ENCODE results near the gene GRB7.
"Not testable (repeated sequence)": the region's sequence is repeated elsewhere in the genome, so short reads cannot be mapped to it uniquely, and the experiment has no call there.

The GRB7 gene

GRCh38 chr17:39706921-39707337 lies 30.8 kb upstream of the GRB7 start:
- H3K27ac ChIP-seq (ENCODE audit: low read depth, low read length) = peak overlapping the region; percentile 70
- H3K4me1 ChIP-seq (ENCODE audit: control insufficient read depth in 1 of 2, insufficient read depth in 2 of 2, low read length in 2 of 2) = peaks cover 52 to 55% of the 10 kb centered on the region in 2 donors
- peaks cover 31 to 47% of the 10 kb centered on the region in 2 donors for H3K36me3 ChIP-seq (ENCODE audit: control insufficient read depth in 1 of 2, insufficient read depth in 2 of 2, low read length in 2 of 2)
- H3K9ac ChIP-seq (ENCODE audit: low read depth in 1 of 2, low read length in 2 of 2) = peak overlapping the region; percentile 33 to 41
- no peaks in the 10 kb centered on the region for H3K27me3 ChIP-seq (ENCODE audit: control insufficient read depth in 1 of 2, insufficient read depth in 2 of 2, low read length in 2 of 2)
- H3K4me3 ChIP-seq (ENCODE audit: low read depth in 1 of 2, low read length in 2 of 2) = peak overlapping the region in 1 of 2 donors; percentile 50
- H3K9me3 ChIP-seq (ENCODE audit: control insufficient read depth in 1 of 2, low read length in 2 of 2) = no peaks in the 10 kb centered on the region

DNA sequence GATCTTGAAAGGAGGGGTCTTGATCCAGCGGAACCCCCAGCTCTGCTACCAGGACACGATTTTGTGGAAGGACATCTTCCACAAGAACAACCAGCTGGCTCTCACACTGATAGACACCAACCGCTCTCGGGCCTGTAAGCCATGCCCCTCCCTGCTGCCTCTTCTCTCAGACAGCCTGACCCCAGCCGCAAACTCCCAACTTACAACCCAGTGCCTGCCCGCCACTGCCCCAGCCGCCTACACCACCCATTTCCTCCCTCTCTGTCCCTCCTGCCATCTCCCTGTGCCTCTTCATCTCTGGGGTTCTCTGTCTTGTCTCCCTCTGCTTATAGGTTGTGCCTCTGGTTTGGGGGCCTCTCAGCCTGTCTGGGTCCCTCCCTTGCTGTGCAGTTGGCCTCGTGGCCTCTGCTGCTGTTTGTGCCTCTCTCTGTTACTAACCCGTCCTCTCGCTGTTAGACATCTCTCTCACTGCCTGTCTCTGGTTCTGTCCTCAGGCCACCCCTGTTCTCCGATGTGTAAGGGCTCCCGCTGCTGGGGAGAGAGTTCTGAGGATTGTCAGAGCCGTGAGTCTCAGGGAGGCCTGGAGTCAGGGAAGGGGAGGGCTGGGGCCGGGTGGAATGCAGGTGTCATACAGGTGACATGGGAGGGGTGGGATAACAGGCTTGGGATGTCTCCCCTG lies 28.3 kb upstream of the GRB7 start:
- H3K27me3 ChIP-seq (ENCODE audit: control insufficient read depth in 1 of 2, insufficient read depth in 2 of 2, low read length in 2 of 2) = no peaks in the 10 kb centered on the region
- H3K4me3 ChIP-seq (ENCODE audit: low read depth in 1 of 2, low read length in 2 of 2) = no peak overlapping the region
- no peak overlapping the region for H3K9ac ChIP-seq (ENCODE audit: low read depth in 1 of 2, low read length in 2 of 2)
- H3K27ac ChIP-seq (ENCODE audit: low read depth, low read length) = no peak overlapping the region
- peaks cover 29 to 31% of the 10 kb centered on the region in 2 donors for H3K4me1 ChIP-seq (ENCODE audit: control insufficient read depth in 1 of 2, insufficient read depth in 2 of 2, low read length in 2 of 2)
- H3K9me3 ChIP-seq (ENCODE audit: control insufficient read depth in 1 of 2, low read length in 2 of 2) = no peaks in the 10 kb centered on the region
- peaks cover 38 to 65% of the 10 kb centered on the region in 2 donors for H3K36me3 ChIP-seq (ENCODE audit: control insufficient read depth in 1 of 2, insufficient read depth in 2 of 2, low read length in 2 of 2)

DNA sequence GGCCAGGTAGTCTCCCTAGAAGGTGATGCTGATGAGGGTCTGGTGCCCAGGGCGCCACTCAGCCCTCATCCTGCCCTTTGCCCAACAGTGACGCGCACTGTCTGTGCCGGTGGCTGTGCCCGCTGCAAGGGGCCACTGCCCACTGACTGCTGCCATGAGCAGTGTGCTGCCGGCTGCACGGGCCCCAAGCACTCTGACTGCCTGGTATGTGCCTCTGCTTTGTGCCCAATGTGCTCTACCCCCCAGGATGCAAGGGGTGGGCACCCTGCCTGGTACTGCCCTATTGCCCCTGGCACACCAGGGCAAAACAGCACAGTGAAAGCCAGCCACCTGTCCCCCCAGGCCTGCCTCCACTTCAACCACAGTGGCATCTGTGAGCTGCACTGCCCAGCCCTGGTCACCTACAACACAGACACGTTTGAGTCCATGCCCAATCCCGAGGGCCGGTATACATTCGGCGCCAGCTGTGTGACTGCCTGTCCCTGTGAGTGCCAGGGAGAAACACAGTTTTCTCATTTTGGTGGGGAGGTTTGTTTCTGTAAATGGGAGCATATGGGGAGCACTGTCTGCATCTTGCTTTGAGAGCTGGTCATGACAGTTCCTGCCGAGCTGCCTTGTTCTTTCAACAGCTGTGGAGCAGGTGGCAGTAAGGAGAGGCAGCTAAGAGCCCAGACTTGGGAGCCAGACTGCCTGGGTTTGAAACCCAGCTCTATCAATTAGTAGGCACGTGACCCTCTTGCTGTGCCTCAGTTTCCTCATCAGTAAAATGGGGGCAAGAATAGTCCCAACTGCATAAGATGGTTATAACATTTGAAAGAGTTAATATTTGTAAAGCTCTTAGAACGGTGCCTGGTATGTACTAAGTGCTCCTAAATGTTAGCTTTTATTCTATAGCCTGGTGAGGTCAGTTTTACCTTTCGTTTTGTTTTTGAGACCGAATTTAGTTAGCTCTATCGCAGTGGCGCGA lies 27.5 kb upstream of the GRB7 start:
- Histone ChIP-seq H3K4me1 (ENCODE audit: control insufficient read depth in 1 of 2, insufficient read depth in 2 of 2, low read length in 2 of 2) (peaks cover 21 to 23% of the 10 kb centered on the region in 2 donors), H3K27me3 (ENCODE audit: control insufficient read depth in 1 of 2, insufficient read depth in 2 of 2, low read length in 2 of 2) (no peaks in the 10 kb centered on the region), H3K36me3 (ENCODE audit: control insufficient read depth in 1 of 2, insufficient read depth in 2 of 2, low read length in 2 of 2) (peaks cover 41 to 70% of the 10 kb centered on the region in 2 donors), H3K4me3 (ENCODE audit: low read depth in 1 of 2, low read length in 2 of 2) (no peak overlapping the region), H3K9me3 (ENCODE audit: control insufficient read depth in 1 of 2, low read length in 2 of 2) (no peaks in the 10 kb centered on the region), H3K27ac (ENCODE audit: low read depth, low read length) (no peak overlapping the region), H3K9ac (ENCODE audit: low read depth in 1 of 2, low read length in 2 of 2) (no peak overlapping the region)

- H3K9me3 ChIP-seq (ENCODE audit: control insufficient read depth in 1 of 2, low read length in 2 of 2); H3K27ac ChIP-seq (ENCODE audit: low read depth, low read length); H3K9ac ChIP-seq (ENCODE audit: low read depth in 1 of 2, low read length in 2 of 2); H3K27me3 ChIP-seq (ENCODE audit: control insufficient read depth in 1 of 2, insufficient read depth in 2 of 2, low read length in 2 of 2); H3K4me3 ChIP-seq (ENCODE audit: low read depth in 1 of 2, low read length in 2 of 2): not testable (repeated sequence)
- peaks cover 49 to 78% of the 10 kb centered on the region in 2 donors for H3K36me3 ChIP-seq (ENCODE audit: control insufficient read depth in 1 of 2, insufficient read depth in 2 of 2, low read length in 2 of 2)
- H3K4me1 ChIP-seq (ENCODE audit: control insufficient read depth in 1 of 2, insufficient read depth in 2 of 2, low read length in 2 of 2) = peaks cover 17 to 19% of the 10 kb centered on the region in 2 donors
Measured at GRCh38 chr17:39711071-39711470, 26.7 kb upstream of the GRB7 start.

DNA sequence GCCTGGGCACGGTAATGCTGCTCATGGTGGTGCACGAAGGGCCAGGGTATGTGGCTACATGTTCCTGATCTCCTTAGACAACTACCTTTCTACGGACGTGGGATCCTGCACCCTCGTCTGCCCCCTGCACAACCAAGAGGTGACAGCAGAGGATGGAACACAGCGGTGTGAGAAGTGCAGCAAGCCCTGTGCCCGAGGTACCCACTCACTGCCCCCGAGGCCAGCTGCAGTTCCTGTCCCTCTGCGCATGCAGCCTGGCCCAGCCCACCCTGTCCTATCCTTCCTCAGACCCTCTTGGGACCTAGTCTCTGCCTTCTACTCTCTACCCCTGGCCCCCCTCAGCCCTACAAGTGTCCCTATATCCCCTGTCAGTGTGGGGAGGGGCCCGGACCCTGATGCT lies 25.9 kb upstream of the GRB7 start:
- H3K27ac ChIP-seq (ENCODE audit: low read depth, low read length) = no peak overlapping the region
- peaks cover 53 to 85% of the 10 kb centered on the region in 2 donors for H3K36me3 ChIP-seq (ENCODE audit: control insufficient read depth in 1 of 2, insufficient read depth in 2 of 2, low read length in 2 of 2)

GRCh38 chr17:39714234-39714633 lies 23.5 kb upstream of the GRB7 start:
- Histone ChIP-seq H3K27me3 (ENCODE audit: control insufficient read depth in 1 of 2, insufficient read depth in 2 of 2, low read length in 2 of 2) (no peaks in the 10 kb centered on the region), H3K27ac (ENCODE audit: low read depth, low read length) (no peak overlapping the region), H3K4me3 (ENCODE audit: low read depth in 1 of 2, low read length in 2 of 2) (no peak overlapping the region), H3K9me3 (ENCODE audit: control insufficient read depth in 1 of 2, low read length in 2 of 2) (no peaks in the 10 kb centered on the region), H3K4me1 (ENCODE audit: control insufficient read depth in 1 of 2, insufficient read depth in 2 of 2, low read length in 2 of 2) (peaks cover 5 to 11% of the 10 kb centered on the region in 2 donors), H3K36me3 (ENCODE audit: control insufficient read depth in 1 of 2, insufficient read depth in 2 of 2, low read length in 2 of 2) (peaks cover 39 to 80% of the 10 kb centered on the region in 2 donors), H3K9ac (ENCODE audit: low read depth in 1 of 2, low read length in 2 of 2) (no peak overlapping the region)

More for the DNA sequence above, 25.9 kb upstream of the GRB7 start:
- Histone ChIP-seq H3K27me3 (ENCODE audit: control insufficient read depth in 1 of 2, insufficient read depth in 2 of 2, low read length in 2 of 2) (no peaks in the 10 kb centered on the region), H3K4me1 (ENCODE audit: control insufficient read depth in 1 of 2, insufficient read depth in 2 of 2, low read length in 2 of 2) (peaks cover 11 to 18% of the 10 kb centered on the region in 2 donors), H3K9ac (ENCODE audit: low read depth in 1 of 2, low read length in 2 of 2) (no peak overlapping the region), H3K4me3 (ENCODE audit: low read depth in 1 of 2, low read length in 2 of 2) (no peak overlapping the region), H3K9me3 (ENCODE audit: control insufficient read depth in 1 of 2, low read length in 2 of 2) (no peaks in the 10 kb centered on the region)

DNA sequence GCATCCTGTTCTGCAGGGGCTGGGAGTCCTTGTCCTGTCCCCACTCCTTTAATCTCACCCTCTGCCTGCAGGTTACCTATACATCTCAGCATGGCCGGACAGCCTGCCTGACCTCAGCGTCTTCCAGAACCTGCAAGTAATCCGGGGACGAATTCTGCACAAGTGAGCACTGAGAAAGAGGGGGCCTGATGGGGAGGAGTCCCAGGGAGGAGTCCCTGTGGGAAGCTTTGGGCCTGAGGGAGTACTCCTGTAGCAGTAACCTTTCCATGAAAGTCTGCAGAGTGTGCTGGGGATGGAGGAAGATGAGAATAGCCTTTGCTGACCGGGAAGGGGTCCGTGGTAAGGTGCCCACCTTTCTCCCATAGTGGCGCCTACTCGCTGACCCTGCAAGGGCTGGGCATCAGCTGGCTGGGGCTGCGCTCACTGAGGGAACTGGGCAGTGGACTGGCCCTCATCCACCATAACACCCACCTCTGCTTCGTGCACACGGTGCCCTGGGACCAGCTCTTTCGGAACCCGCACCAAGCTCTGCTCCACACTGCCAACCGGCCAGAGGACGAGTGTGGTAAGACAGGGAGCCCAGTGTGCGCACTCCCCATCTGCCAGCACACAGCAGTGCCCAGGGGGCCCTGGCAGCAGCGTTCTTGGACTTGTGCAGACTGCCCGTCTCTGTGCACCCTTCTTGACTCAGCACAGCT lies 22.2 kb upstream of the GRB7 start:
- Histone ChIP-seq H3K4me3 (ENCODE audit: low read depth in 1 of 2, low read length in 2 of 2) (no peak overlapping the region), H3K27me3 (ENCODE audit: control insufficient read depth in 1 of 2, insufficient read depth in 2 of 2, low read length in 2 of 2) (no peaks in the 10 kb centered on the region), H3K9me3 (ENCODE audit: control insufficient read depth in 1 of 2, low read length in 2 of 2) (no peaks in the 10 kb centered on the region), H3K4me1 (ENCODE audit: control insufficient read depth in 1 of 2, insufficient read depth in 2 of 2, low read length in 2 of 2) (peaks cover 5 to 11% of the 10 kb centered on the region in 2 donors), H3K9ac (ENCODE audit: low read depth in 1 of 2, low read length in 2 of 2) (no peak overlapping the region), H3K36me3 (ENCODE audit: control insufficient read depth in 1 of 2, insufficient read depth in 2 of 2, low read length in 2 of 2) (peaks cover 42 to 80% of the 10 kb centered on the region in 2 donors), H3K27ac (ENCODE audit: low read depth, low read length) (no peak overlapping the region)

DNA sequence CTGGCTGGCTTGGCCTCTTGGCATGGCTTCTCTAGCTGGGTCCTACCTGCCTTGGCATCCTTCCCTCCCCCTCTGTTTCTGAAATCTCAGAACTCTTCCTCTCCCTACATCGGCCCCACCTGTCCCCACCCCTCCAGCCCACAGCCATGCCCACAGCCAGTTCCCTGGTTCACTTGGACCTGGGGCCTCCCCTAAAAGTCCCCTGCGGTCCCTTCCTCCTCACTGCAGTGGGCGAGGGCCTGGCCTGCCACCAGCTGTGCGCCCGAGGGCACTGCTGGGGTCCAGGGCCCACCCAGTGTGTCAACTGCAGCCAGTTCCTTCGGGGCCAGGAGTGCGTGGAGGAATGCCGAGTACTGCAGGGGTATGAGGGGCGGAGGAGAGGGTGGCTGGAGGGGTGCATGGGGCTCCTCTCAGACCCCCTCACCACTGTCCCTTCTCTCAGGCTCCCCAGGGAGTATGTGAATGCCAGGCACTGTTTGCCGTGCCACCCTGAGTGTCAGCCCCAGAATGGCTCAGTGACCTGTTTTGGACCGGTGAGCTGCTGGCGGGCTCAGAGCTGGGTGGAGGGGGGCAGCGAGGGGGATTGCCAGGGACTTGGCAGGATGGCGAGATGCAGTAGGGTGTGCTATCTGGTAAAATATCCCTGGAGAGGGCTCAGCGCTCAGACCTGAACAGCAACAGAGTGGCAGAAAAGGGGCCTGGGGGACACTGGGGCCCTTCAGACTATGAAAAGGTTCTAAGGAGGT lies 21.5 kb upstream of the GRB7 start:
- Histone ChIP-seq H3K27ac (ENCODE audit: low read depth, low read length) (peak overlapping the region; percentile 10), H3K9ac (ENCODE audit: low read depth in 1 of 2, low read length in 2 of 2) (no peak overlapping the region), H3K36me3 (ENCODE audit: control insufficient read depth in 1 of 2, insufficient read depth in 2 of 2, low read length in 2 of 2) (peaks cover 41 to 75% of the 10 kb centered on the region in 2 donors)

GRCh38 chr17:39716879-39717536 lies 20.7 kb upstream of the GRB7 start:
- Histone ChIP-seq H3K27me3 (ENCODE audit: control insufficient read depth in 1 of 2, insufficient read depth in 2 of 2, low read length in 2 of 2) (no peaks in the 10 kb centered on the region), H3K36me3 (ENCODE audit: control insufficient read depth in 1 of 2, insufficient read depth in 2 of 2, low read length in 2 of 2) (peaks cover 38 to 70% of the 10 kb centered on the region in 2 donors), H3K27ac (ENCODE audit: low read depth, low read length) (peak overlapping the region; percentile 10), H3K4me1 (ENCODE audit: control insufficient read depth in 1 of 2, insufficient read depth in 2 of 2, low read length in 2 of 2) (peaks cover 5 to 11% of the 10 kb centered on the region in 2 donors), H3K4me3 (ENCODE audit: low read depth in 1 of 2, low read length in 2 of 2) (no peak overlapping the region), H3K9ac (ENCODE audit: low read depth in 1 of 2, low read length in 2 of 2) (peak overlapping the region in 1 of 2 donors; percentile 18), H3K9me3 (ENCODE audit: control insufficient read depth in 1 of 2, low read length in 2 of 2) (no peaks in the 10 kb centered on the region)

More for the DNA sequence above, 21.5 kb upstream of the GRB7 start:
- H3K4me1 ChIP-seq (ENCODE audit: control insufficient read depth in 1 of 2, insufficient read depth in 2 of 2, low read length in 2 of 2) = peaks cover 5 to 11% of the 10 kb centered on the region in 2 donors
- H3K9me3 ChIP-seq (ENCODE audit: control insufficient read depth in 1 of 2, low read length in 2 of 2) = no peaks in the 10 kb centered on the region
- no peak overlapping the region for H3K4me3 ChIP-seq (ENCODE audit: low read depth in 1 of 2, low read length in 2 of 2)
- no peaks in the 10 kb centered on the region for H3K27me3 ChIP-seq (ENCODE audit: control insufficient read depth in 1 of 2, insufficient read depth in 2 of 2, low read length in 2 of 2)

All from duodenal mucosa (tissue), 2 donors.